ENCODE data around the gene PLCB1.

Gene PLCB1

GRCh38 chr20:8118760-8119159 lies 13.3 kb upstream of the PLCB1 start:
- TF ChIP-seq, protein P1, sequence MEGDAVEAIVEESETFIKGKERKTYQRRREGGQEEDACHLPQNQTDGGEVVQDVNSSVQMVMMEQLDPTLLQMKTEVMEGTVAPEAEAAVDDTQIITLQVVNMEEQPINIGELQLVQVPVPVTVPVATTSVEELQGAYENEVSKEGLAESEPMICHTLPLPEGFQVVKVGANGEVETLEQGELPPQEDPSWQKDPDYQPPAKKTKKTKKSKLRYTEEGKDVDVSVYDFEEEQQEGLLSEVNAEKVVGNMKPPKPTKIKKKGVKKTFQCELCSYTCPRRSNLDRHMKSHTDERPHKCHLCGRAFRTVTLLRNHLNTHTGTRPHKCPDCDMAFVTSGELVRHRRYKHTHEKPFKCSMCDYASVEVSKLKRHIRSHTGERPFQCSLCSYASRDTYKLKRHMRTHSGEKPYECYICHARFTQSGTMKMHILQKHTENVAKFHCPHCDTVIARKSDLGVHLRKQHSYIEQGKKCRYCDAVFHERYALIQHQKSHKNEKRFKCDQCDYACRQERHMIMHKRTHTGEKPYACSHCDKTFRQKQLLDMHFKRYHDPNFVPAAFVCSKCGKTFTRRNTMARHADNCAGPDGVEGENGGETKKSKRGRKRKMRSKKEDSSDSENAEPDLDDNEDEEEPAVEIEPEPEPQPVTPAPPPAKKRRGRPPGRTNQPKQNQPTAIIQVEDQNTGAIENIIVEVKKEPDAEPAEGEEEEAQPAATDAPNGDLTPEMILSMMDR (IDR thresholded peaks at IDR 0.05; ENCODE audit: control insufficient read depth, insufficient read depth, low read depth, low read length, missing control alignments): no peak
- no peak overlapping the region for H3K4me3 ChIP-seq (ENCODE audit: control insufficient read depth, low read depth, low read length)
- no peak for DNase-seq (ENCODE audit: low read depth)

GRCh38 chr20:8121666-8122065 lies 10.4 kb upstream of the PLCB1 start:
- DNase-seq (ENCODE audit: low read depth): no peak
- TF ChIP-seq, protein P1 (IDR thresholded peaks at IDR 0.05; ENCODE audit: control insufficient read depth, insufficient read depth, low read depth, low read length, missing control alignments): no peak
- H3K4me3 ChIP-seq (ENCODE audit: control insufficient read depth, low read depth, low read length): no peak overlapping the region

DNA sequence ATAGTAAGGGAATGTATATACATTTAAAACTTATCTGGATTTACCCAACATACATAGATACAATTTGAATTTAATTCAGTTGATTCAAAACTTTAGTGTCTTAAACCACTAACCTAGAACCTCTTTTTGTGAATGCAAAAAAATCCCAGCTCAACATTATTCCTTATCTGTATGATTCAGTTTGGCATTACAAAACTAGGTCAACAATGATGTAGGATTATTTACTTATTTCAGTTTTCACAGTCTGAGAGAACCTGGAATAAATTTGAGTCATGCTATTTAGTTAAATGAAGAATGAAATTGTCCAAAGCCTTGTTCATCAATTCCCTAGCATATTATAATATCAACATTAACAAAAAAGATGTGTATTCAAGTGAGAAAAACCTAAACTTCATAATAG lies 7.4 kb upstream of the PLCB1 start:
- no peak overlapping the region for H3K4me3 ChIP-seq (ENCODE audit: control insufficient read depth, low read depth, low read length)
- DNase-seq (ENCODE audit: low read depth): no peak
- TF ChIP-seq, protein P1 (IDR thresholded peaks at IDR 0.05; ENCODE audit: control insufficient read depth, insufficient read depth, low read depth, low read length, missing control alignments): no peak

DNA sequence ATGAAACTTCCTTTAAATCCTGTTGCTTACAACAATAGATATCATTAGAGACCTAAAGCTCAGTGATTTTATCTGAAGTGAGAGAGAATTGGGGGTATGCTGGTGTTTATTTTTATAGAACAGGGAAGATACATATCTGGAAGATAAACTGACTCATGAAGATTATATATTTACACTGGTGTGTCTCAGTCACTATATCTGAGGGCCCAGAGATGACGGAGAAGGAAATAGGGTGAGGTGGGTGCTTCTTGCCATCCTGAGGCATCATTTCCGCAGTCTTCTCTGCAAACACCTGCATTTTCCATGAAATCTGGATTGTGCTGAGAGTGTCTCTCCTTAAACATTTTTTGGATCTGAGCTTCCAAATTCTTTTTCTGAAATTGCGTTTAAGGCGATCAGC lies 5.9 kb upstream of the PLCB1 start:
- TF ChIP-seq, protein P1 (IDR thresholded peaks at IDR 0.05; ENCODE audit: control insufficient read depth, insufficient read depth, low read depth, low read length, missing control alignments): no peak
- DNase-seq (ENCODE audit: low read depth): no peak
- H3K4me3 ChIP-seq (ENCODE audit: control insufficient read depth, low read depth, low read length): no peak overlapping the region

GRCh38 chr20:8126841-8127378 lies 5.2 kb upstream of the PLCB1 start:
- H3K4me3 ChIP-seq (ENCODE audit: control insufficient read depth, low read depth, low read length): no peak overlapping the region
- no peak for DNase-seq (ENCODE audit: low read depth)
- TF ChIP-seq, protein P1 (IDR thresholded peaks at IDR 0.05; ENCODE audit: control insufficient read depth, insufficient read depth, low read depth, low read length, missing control alignments): no peak

GRCh38 chr20:8127553-8128255 lies 4.4 kb upstream of the PLCB1 start:
- TF ChIP-seq, protein P1 (IDR thresholded peaks at IDR 0.05; ENCODE audit: control insufficient read depth, insufficient read depth, low read depth, low read length, missing control alignments): no peak
- no peak for DNase-seq (ENCODE audit: low read depth)
- H3K4me3 ChIP-seq (ENCODE audit: control insufficient read depth, low read depth, low read length): no peak overlapping the region

Measured in AG09309 (cell line).